ENCODE results near the gene GRPEL2. TPM values are rescaled to one million over a fixed set of nuclear protein-coding genes. Genes with fewer than 3 reads are reported as not detected.

Gene GRPEL2
- total and polyA plus RNA-seq, 2 experiments from 2014 or later = 20.2 to 62.2 TPM

GRCh38 chr5:149319174-149319573, 26.1 kb upstream of the GRPEL2 start (continued):
- no peak for TF ChIP-seq ZNF462 (CRISPR knock-in tag; IDR thresholded peaks at IDR 0.05)
- TF ChIP-seq EZH2phosphoT487 (IDR thresholded peaks at IDR 0.05; ENCODE audit: unreplicated experiment) = no peak
- no peak for TF ChIP-seq ETS1 (IDR thresholded peaks at IDR 0.05)

- Histone ChIP-seq H3K4me3 (no peak overlapping the region), H4K20me1 (replicated peaks; ENCODE audit: insufficient read depth) (no peaks in the 10 kb centered on the region), H3K27ac (ENCODE audit: low read depth) (no peak overlapping the region), H2AFZ (no peak overlapping the region), H3K4me2 (no peak overlapping the region), H3K36me3 (ENCODE audit: insufficient read depth) (no peaks in the 10 kb centered on the region), H3K79me2 (replicated peaks; ENCODE audit: insufficient read depth) (no peaks in the 10 kb centered on the region), H3F3A (replicated peaks; ENCODE audit: low read depth) (no peaks in the 10 kb centered on the region), H3K4me1 (ENCODE audit: insufficient read depth) (no peaks in the 10 kb centered on the region), H3K9me2 (ENCODE audit: insufficient read depth) (no peaks in the 10 kb centered on the region), H3K27me3 (ENCODE audit: insufficient read depth) (no peaks in the 10 kb centered on the region)
- Mint-ChIP-seq H3K27me3 (ENCODE audit: insufficient read depth, low read depth, poor library complexity) (no peaks in the 10 kb centered on the region), H3K4me1 (peaks cover 14% of the 10 kb centered on the region), H3K36me3 (ENCODE audit: low read depth) (no peaks in the 10 kb centered on the region), H3K4me3 (no peak overlapping the region), H3K9me3 (no peaks in the 10 kb centered on the region), H3K27ac (no peak overlapping the region)
- DNase-seq (ENCODE audit: low spot score) (peak; percentile 22), ATAC-seq (peak; percentile 63)
- TF ChIP-seq REST (IDR thresholded peaks at IDR 0.05; ENCODE audit: unreplicated experiment) = no peak
- no peak for TF ChIP-seq STAT1 (IDR thresholded peaks at IDR 0.05; ENCODE audit: unreplicated experiment)
- no peak for TF ChIP-seq EZH2phosphoT487 (IDR thresholded peaks at IDR 0.05; ENCODE audit: unreplicated experiment)
- no peak for TF ChIP-seq ETS1 (IDR thresholded peaks at IDR 0.05)
- TF ChIP-seq ZNF331 (CRISPR knock-in tag; IDR thresholded peaks at IDR 0.05; ENCODE audit: low read depth) = no peak
- no peak for TF ChIP-seq EZH2 (IDR thresholded peaks at IDR 0.05; ENCODE audit: low read depth, unreplicated experiment)
- no peak for TF ChIP-seq POLR2AphosphoS5 (IDR thresholded peaks at IDR 0.05; ENCODE audit: low read depth)
Measured at GRCh38 chr5:149320791-149321330, 24.4 kb upstream of the GRPEL2 start.
